ENCODE data around the gene MCC. TPM values are rescaled to one million over a fixed set of nuclear protein-coding genes. Genes with fewer than 3 reads are reported as not detected.

MCC gene
- total RNA-seq, 1 experiment from 2014 or later, result 7.1 TPM

- Histone ChIP-seq H3K36me3 (ENCODE audit: low read depth, low read length) (no peaks in the 10 kb centered on the region), H3K9me3 (ENCODE audit: low read length) (no peaks in the 10 kb centered on the region), H3K27me3 (ENCODE audit: low read length) (no peaks in the 10 kb centered on the region), H3K4me1 (ENCODE audit: insufficient read depth, low read length) (no peaks in the 10 kb centered on the region), H3K4me2 (ENCODE audit: low read length) (0 out of 2 replicates have a peak overlapping the region, but pooled peaks have one; percentile 43), H3K9me2 (replicated peaks; ENCODE audit: low read length) (no peaks in the 10 kb centered on the region), H4K20me1 (ENCODE audit: low read length) (no peaks in the 10 kb centered on the region), H2AFZ (ENCODE audit: low read length) (peak overlapping the region; percentile 56), H3K9ac (ENCODE audit: low read length) (no peak overlapping the region), H3K79me2 (ENCODE audit: low read length) (no peaks in the 10 kb centered on the region), H3K4me3 (ENCODE audit: low read length) (no peak overlapping the region), H3K27ac (ENCODE audit: low read length) (no peak overlapping the region), H3F3A (ENCODE audit: low read length, unreplicated experiment) (no peaks in the 10 kb centered on the region)
- intact Hi-C loops (cut with micrococcal nuclease), result loop anchor here (1.0 to 2.0 kb wide), 3 partner anchors 42 to 269 kb away; no protein-coding TSS in a partner anchor
- CTCF ChIA-PET, result interaction anchor here (0.6 to 1.4 kb wide), 7 partner anchors 84 to 275 kb away, joined by 3 to 22 read pairs (median 3); partner anchors contain the start of gene YTHDC2
- DNase-seq, result peak; percentile 72
- peak; percentile 91 for ATAC-seq
- TF ChIP-seq EZH2phosphoT487 (IDR thresholded peaks at IDR 0.05; ENCODE audit: borderline replicate concordance, low read length) (no peak), EZH2 (IDR thresholded peaks at IDR 0.05; ENCODE audit: low read length, unreplicated experiment) (no peak)
- TF ChIP-seq, protein P1, sequence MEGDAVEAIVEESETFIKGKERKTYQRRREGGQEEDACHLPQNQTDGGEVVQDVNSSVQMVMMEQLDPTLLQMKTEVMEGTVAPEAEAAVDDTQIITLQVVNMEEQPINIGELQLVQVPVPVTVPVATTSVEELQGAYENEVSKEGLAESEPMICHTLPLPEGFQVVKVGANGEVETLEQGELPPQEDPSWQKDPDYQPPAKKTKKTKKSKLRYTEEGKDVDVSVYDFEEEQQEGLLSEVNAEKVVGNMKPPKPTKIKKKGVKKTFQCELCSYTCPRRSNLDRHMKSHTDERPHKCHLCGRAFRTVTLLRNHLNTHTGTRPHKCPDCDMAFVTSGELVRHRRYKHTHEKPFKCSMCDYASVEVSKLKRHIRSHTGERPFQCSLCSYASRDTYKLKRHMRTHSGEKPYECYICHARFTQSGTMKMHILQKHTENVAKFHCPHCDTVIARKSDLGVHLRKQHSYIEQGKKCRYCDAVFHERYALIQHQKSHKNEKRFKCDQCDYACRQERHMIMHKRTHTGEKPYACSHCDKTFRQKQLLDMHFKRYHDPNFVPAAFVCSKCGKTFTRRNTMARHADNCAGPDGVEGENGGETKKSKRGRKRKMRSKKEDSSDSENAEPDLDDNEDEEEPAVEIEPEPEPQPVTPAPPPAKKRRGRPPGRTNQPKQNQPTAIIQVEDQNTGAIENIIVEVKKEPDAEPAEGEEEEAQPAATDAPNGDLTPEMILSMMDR (conservative IDR thresholded peaks at IDR 0.05; ENCODE audit: low read depth, low read length), result peak; percentile 78
- POLR2A ChIA-PET (ENCODE audit: unreplicated experiment), result no interaction called here
- BruUV-seq (replicated peaks), result no TSS peak
Observed at GRCh38 chr5:113336975-113337374, 151.3 kb downstream of the MCC start.

GRCh38 chr5:113333411-113333810, 154.8 kb downstream of the MCC start:
- H3K9me2 ChIP-seq (replicated peaks; ENCODE audit: low read length), result no peaks in the 10 kb centered on the region
- H3K9me3 ChIP-seq (ENCODE audit: low read length), result no peaks in the 10 kb centered on the region
- no peak overlapping the region for H3K4me3 ChIP-seq (ENCODE audit: low read length)
- H3K36me3 ChIP-seq (ENCODE audit: low read depth, low read length), result no peaks in the 10 kb centered on the region
- H3F3A ChIP-seq (ENCODE audit: low read length, unreplicated experiment), result no peaks in the 10 kb centered on the region
- no TSS peak for BruUV-seq (replicated peaks)
- no peak overlapping the region for H2AFZ ChIP-seq (ENCODE audit: low read length)
- POLR2A ChIA-PET (ENCODE audit: unreplicated experiment), result no interaction called here
- no peak for DNase-seq
- intact Hi-C loops (cut with micrococcal nuclease), result loop anchor here (5.0 kb wide), 1 partner anchor 281 kb away; no protein-coding TSS in a partner anchor
- H3K9ac ChIP-seq (ENCODE audit: low read length), result no peak overlapping the region
- H3K79me2 ChIP-seq (ENCODE audit: low read length), result no peaks in the 10 kb centered on the region
- H3K4me2 ChIP-seq (ENCODE audit: low read length), result no peak overlapping the region
- no peak for ATAC-seq
- H3K27ac ChIP-seq (ENCODE audit: low read length), result no peak overlapping the region
- CTCF ChIA-PET, result interaction anchor here (0.9 kb wide), 1 partner anchor 846 kb away, joined by 3 read pairs; no protein-coding TSS in a partner anchor
- H3K4me1 ChIP-seq (ENCODE audit: insufficient read depth, low read length), result peaks cover 6% of the 10 kb centered on the region
- H4K20me1 ChIP-seq (ENCODE audit: low read length), result no peaks in the 10 kb centered on the region
- no peaks in the 10 kb centered on the region for H3K27me3 ChIP-seq (ENCODE audit: low read length)
- no peak for TF ChIP-seq EZH2phosphoT487 (IDR thresholded peaks at IDR 0.05; ENCODE audit: borderline replicate concordance, low read length)
- no peak for TF ChIP-seq EZH2 (IDR thresholded peaks at IDR 0.05; ENCODE audit: low read length, unreplicated experiment)
- TF ChIP-seq, protein P1 (conservative IDR thresholded peaks at IDR 0.05; ENCODE audit: low read depth, low read length), result no peak

GRCh38 chr5:113331209-113331551, 157.1 kb downstream of the MCC start:
- Histone ChIP-seq H3K4me2 (ENCODE audit: low read length) (peak overlapping the region; percentile 59), H3K9me2 (replicated peaks; ENCODE audit: low read length) (no peaks in the 10 kb centered on the region), H3K9ac (ENCODE audit: low read length) (no peak overlapping the region), H3K9me3 (ENCODE audit: low read length) (no peaks in the 10 kb centered on the region), H3K27me3 (ENCODE audit: low read length) (no peaks in the 10 kb centered on the region), H2AFZ (ENCODE audit: low read length) (no peak overlapping the region), H3K79me2 (ENCODE audit: low read length) (no peaks in the 10 kb centered on the region), H3K27ac (ENCODE audit: low read length) (no peak overlapping the region), H3K4me3 (ENCODE audit: low read length) (no peak overlapping the region), H3K36me3 (ENCODE audit: low read depth, low read length) (no peaks in the 10 kb centered on the region), H3K4me1 (ENCODE audit: insufficient read depth, low read length) (peaks cover 6% of the 10 kb centered on the region), H3F3A (ENCODE audit: low read length, unreplicated experiment) (no peaks in the 10 kb centered on the region), H4K20me1 (ENCODE audit: low read length) (no peaks in the 10 kb centered on the region)
- ChIA-PET POLR2A (ENCODE audit: unreplicated experiment) (no interaction called here), CTCF (interaction anchor here (1.0 kb wide), 1 partner anchor 335 kb away, joined by 4 read pairs; no protein-coding TSS in a partner anchor)
- ATAC-seq (peak; percentile 61), DNase-seq (peak; percentile 29)
- BruUV-seq (replicated peaks), result no TSS peak
- intact Hi-C loops (cut with micrococcal nuclease), result loop anchor here (2.0 to 5.0 kb wide), 2 partner anchors 36 to 279 kb away; no protein-coding TSS in a partner anchor
- TF ChIP-seq EZH2phosphoT487 (IDR thresholded peaks at IDR 0.05; ENCODE audit: borderline replicate concordance, low read length) (no peak), EZH2 (IDR thresholded peaks at IDR 0.05; ENCODE audit: low read length, unreplicated experiment) (no peak)
- TF ChIP-seq, protein P1 (conservative IDR thresholded peaks at IDR 0.05; ENCODE audit: low read depth, low read length), result no peak

Data from PC-3 (cell line).